AG10803 (cell line): Measurements from ENCODE around the gene ITM2C.

Experiments
- DNase-seq: peaks from one replicate; pipeline ENCODE4 v3.0.0; 2010; ENCODE audit warnings: low read depth
- H3K4me3 ChIP-seq: 2 replicates; pipeline ENCODE4 v1.5.1; 2011; ENCODE audit warnings: mild to moderate bottlenecking, low read length, control low read depth
- TF ChIP-seq, protein P1 (sequence below): conservative IDR thresholded peaks from 2 replicates; pipeline ENCODE4 v1.5.1; 2011; ENCODE audit warnings: mild to moderate bottlenecking, low read length, control low read depth, inconsistent platforms

The ITM2C gene

DNA sequence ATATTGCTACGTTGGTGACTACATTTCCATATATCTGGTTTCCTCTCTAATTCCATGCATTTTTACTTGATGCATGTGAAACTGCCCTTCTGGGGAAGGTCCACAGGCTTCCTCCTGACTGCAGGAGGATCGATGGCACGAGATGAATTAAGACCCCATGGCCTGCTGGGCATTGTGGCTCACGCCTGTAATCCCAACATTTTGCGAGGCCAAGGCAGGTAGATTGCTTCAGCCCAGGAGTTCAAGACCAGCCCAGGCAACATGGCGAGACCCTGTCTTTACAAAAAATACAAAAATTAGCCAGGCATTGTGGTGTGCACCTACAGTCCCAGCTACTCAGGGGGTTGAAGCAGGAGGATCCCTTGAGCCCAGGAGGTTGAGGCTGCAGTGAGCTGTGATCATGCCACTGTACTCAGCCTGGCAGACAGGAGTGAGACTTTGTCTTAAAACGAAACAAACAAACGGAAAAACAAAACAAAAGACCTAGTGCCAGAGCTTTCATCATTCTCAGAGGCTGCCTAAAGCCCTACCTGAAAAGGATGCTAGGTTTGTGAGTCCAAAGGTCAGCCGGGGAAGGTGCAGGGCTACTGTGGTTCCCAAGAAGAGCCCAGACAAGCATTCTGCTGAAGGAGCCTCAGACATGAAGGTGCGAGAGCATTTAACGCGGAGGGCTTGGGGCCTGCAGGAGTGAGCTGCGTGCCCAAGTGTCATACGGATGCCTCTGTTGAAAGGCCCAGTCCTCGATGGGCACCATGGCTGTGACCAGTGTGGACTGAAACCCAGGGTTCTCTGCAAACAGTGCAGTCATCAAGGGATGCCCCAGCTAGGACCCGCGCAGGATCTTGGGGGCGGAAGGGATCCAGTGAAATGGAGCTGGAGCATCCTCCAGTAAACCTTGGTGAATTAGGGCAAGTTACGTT, 38.7 kb downstream of the ITM2C start:
- DNase-seq, result no peak
- no peak overlapping the region for H3K4me3 ChIP-seq
- TF ChIP-seq, protein P1, sequence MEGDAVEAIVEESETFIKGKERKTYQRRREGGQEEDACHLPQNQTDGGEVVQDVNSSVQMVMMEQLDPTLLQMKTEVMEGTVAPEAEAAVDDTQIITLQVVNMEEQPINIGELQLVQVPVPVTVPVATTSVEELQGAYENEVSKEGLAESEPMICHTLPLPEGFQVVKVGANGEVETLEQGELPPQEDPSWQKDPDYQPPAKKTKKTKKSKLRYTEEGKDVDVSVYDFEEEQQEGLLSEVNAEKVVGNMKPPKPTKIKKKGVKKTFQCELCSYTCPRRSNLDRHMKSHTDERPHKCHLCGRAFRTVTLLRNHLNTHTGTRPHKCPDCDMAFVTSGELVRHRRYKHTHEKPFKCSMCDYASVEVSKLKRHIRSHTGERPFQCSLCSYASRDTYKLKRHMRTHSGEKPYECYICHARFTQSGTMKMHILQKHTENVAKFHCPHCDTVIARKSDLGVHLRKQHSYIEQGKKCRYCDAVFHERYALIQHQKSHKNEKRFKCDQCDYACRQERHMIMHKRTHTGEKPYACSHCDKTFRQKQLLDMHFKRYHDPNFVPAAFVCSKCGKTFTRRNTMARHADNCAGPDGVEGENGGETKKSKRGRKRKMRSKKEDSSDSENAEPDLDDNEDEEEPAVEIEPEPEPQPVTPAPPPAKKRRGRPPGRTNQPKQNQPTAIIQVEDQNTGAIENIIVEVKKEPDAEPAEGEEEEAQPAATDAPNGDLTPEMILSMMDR, result no peak

DNA sequence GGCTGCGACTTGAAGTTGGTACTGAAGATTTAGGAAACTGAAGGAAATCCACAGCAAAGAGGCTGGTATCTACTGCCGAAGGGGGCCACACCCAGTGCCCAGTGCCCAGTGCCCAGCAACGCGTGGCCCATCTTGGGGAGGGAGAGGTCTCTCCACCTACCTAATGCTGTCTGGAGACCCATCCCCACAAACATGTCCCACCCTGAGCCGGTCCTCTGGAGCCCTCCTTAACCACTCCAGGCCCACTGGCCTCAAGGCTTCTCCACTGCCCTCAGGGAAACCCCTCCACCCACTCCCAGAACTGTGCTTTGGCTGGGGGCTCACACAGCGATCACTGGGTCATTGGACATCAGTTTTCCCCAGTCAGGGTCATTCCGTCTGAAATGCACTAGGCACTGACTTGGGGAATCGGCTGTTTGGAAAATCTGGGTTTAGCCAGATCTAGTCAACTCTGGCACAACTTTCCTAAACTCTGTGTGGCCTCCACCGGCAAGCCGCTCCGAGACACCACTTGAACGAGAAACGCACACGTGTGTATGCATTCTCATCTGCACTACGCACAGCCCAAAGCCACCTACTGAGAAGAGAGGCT, 40.2 kb downstream of the ITM2C start:
- DNase-seq, result no peak
- no peak overlapping the region for H3K4me3 ChIP-seq
- TF ChIP-seq, protein P1, result no peak

DNA sequence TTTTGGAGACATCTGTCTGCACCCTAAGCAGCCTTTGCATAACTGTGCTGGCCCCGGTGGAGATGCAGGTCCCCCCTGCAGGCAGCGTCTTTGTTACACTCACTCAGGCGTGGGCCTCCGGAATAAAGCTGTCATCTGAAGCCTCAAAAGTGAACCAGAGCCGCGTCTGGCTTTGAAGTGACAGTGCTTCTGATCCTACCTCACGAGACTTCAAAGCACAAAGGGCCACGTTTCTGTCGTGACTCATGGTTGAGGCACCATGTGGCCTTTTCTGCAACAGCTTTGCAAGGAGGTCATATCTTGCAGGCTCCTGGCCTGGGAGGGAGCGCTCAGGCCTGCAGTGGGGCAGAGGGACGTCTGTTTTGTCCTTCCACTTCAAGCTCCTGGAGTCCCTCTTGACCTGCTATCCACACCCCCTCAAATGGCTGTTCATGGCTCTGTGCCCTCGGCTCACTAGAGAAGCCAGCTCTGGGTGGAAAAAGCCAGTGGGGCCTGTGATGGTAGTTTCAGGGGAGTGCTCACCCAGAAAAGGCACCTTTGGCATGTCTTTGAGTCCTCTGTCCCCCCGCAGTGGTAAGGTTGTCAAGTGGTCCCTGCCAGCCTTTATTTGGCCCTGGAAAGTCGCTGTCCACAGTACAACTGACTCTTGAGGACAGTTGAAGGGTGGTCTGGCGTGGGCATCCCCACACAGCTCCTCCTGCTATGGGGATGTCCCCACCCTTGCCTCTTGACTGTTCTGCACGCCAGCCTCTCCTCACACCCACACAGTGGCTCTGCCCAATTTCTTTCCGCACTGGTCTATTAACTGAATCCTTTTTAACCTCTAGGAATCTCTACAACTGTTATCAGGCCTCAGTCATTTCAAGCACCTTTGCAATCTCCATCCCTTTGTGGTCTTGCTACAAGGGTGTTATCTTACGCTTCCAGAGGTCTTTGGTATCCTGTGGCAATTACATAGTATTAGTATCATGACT, 41.0 kb downstream of the ITM2C start:
- TF ChIP-seq, protein P1, result no peak
- no peak overlapping the region for H3K4me3 ChIP-seq
- DNase-seq, result peak; percentile 6

DNA sequence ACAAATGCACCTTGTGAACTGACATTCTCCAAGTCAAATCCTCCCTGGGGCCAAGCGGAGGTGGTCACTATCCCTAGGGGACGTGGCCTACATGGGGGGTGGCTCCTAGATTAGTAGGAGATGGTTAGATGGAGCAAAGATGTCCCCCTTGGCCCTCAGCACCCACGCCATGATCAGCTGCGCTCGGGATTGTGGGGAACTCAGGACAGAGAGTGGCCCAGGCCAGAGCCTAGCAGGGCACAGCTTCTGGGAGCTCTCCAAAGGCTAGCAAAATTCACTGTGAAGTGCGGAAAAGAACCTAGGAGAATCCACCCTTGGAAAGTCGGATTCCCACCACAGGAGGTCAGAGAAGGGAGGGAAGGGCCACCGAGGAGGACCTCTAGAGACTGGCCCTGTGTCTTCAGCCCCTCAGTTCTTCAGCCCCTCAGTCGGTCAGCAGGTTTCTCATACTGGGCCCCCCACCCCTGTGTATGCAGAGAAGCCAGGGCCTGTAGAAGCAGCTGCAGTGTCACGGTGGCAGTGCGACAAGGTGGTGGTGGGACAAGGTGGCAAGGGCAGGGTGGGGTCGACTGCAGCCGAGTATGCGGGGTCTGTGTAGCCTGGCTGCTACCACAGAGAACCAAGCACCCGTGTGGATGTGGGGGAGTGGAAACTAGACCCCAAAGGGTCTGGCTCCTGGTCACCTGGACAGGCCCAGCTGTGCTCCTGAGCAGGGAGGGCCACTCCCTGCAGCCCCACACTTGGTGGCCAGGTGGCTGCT, 41.9 kb downstream of the ITM2C start:
- TF ChIP-seq, protein P1, result no peak
- H3K4me3 ChIP-seq, result no peak overlapping the region
- no peak for DNase-seq

DNA sequence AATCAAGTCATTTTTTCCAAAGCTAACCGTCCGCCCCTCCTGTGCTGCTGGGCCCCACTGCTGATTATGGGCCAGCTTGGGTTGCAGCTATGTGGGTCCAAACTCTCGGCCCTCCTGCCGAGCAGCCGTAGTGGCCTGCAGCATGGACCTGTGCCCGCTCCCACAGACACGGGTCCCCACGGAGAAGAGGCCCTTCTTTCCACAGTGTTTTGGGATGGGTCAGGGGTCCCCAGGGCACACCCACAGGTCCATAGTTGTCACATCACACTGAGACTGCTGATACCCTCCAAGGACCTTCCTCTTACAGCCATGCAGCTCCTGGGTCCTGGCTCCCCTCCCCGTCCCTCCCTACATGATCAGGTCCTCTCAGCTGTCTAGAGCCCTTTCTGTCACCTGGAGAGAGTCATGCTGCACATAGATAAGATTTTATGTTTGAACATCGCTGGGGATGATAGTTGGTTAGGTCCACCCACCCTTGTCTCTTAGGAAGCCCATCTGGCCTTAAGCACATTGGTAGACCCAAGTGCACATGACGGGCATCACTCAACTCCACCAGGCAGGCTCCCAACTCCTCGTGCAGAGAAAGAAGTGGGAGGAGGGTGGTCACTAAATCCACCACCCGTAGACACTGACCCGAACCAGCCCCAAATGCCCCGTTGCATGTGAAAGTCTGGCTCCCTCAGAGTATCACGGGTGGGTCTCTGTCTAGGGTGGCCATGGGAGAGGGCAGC, 42.8 kb downstream of the ITM2C start:
- H3K4me3 ChIP-seq, result no peak overlapping the region
- DNase-seq, result no peak
- TF ChIP-seq, protein P1, result no peak

DNA sequence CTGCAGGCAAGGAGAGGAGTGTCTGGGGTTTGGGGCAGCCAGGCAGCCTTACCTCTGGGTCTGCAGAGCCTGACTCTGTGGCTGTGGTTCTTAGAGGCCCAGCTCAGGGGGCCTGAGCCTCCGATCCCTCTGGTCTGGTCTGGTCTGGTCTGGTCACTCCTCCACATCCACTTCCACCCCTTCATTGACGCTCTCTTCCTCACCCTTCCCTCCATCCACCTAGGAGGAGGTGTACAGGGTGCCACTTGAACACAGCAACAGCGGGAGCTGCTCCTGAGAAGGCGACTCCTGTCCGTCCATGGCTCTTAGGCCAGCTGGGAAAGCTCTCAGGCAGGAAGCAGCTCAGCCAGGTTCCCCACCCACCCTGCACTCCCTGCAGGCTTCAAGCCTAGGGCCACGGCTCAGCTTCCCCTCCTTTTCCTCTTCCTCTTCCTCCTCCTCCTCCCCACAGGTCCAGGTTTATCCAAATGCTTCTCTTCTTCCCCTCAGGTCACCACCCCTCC, 43.4 kb downstream of the ITM2C start:
- no peak overlapping the region for H3K4me3 ChIP-seq
- no peak for DNase-seq
- TF ChIP-seq, protein P1, result no peak
